GM21381 (cell line): ENCODE data around the gene SREBF1.

Experiments used
- ATAC-seq: cut with Tn5 transposase; IDR thresholded peaks from one replicate; pipeline ENCODE4 v1.9.1; 2021; ENCODE audit warnings: mild to moderate bottlenecking, moderate library complexity; ENCODE audit not compliant: unreplicated experiment

The SREBF1 gene

DNA sequence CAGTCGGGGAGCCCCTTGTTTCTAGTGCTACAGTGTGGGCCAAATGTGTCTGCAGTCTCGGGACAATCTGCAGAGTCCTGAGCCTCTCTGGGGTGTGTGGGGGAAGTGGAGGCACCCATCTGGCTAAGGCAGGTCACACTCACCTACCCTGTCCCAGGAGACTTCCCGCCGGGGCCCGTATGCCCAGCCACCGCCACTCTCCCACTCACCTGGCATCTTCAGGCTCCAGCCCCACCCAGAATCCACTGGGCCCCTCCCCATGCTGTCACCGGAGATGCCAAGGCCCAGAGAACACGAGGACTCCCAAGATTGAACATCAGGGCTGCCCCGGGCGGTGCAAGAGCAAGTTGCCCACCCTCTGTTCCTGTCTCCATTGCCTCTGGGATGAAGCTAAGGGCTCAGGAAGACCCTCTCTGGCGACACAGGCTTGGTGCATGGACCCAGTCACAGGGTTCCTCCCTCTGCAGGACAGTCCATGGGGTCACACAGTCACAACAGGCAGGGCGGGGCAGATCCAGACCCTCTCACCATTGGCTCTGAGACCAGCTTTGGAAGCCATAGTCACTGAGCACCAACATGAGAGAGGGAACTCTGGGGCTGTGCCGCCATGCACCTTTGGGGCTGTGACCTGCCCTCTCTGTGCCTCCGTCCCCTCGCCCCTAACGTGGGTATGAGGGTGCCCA lies 38.1 kb downstream of the SREBF1 start:
- no peak for ATAC-seq

DNA sequence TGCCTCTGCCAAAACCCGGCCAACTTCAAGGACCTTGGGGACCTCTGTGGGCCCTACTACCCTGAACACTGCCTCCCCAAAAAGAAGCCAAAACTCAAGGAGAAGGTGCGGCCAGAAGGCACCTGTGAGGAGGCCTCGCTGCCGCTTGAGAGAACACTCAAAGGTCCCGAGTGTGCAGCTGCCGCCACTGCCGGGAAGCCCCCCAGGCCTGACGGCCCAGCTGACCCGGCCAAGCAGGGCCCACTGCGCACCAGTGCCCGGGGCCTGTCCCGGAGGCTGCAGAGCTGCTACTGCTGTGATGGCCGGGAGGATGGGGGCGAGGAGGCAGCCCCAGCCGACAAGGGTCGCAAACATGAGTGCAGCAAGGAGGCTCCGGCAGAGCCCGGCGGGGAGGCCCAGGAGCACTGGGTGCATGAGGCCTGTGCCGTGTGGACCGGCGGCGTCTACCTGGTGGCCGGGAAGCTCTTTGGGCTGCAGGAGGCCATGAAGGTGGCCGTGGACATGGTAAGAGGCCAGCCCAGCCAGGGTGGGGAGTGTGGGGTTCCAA lies 38.7 kb downstream of the SREBF1 start:
- no peak for ATAC-seq

- ATAC-seq, result no peak
Observed at GRCh38 chr17:17797119-17797809, 39.5 kb downstream of the SREBF1 start.

- ATAC-seq, result no peak
Observed at GRCh38 chr17:17796787-17797061, 40.1 kb downstream of the SREBF1 start.

DNA sequence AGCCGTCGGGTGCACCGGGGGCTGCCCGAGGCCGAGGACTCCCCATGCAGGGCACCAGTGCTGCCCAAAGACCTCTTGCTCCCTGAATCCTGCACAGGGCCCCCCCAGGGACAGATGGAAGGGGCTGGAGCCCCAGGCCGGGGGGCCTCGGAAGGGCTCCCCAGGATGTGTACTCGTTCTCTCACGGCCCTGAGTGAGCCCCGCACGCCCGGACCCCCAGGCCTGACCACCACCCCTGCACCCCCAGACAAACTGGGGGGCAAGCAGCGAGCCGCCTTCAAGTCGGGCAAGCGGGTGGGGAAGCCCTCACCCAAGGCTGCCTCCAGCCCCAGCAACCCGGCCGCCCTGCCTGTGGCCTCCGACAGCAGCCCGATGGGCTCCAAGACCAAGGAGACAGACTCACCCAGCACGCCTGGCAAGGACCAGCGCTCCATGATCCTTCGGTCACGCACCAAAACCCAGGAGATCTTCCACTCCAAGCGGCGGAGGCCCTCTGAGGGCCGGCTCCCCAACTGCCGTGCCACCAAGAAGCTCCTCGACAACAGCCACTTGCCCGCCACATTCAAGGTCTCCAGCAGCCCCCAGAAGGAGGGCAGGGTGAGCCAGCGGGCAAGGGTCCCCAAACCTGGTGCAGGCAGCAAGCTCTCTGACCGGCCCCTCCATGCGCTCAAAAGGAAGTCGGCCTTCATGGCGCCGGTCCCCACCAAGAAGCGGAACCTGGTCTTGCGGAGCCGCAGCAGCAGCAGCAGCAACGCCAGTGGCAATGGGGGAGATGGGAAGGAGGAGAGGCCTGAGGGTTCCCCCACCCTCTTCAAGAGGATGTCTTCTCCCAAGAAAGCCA lies 40.6 kb downstream of the SREBF1 start:
- no peak for ATAC-seq

DNA sequence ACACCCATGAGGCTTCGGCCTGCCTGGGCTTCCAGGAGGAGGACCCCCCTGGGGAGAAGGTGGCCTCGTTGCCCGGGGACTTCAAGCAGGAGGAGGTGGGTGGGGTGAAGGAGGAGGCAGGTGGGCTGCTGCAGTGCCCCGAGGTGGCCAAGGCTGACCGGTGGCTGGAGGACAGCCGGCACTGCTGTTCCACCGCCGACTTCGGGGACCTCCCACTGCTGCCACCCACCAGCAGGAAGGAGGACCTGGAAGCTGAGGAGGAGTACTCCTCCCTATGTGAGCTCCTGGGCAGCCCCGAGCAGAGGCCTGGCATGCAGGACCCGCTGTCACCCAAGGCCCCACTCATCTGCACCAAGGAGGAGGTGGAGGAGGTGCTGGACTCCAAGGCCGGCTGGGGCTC lies 41.5 kb downstream of the SREBF1 start:
- no peak for ATAC-seq

DNA sequence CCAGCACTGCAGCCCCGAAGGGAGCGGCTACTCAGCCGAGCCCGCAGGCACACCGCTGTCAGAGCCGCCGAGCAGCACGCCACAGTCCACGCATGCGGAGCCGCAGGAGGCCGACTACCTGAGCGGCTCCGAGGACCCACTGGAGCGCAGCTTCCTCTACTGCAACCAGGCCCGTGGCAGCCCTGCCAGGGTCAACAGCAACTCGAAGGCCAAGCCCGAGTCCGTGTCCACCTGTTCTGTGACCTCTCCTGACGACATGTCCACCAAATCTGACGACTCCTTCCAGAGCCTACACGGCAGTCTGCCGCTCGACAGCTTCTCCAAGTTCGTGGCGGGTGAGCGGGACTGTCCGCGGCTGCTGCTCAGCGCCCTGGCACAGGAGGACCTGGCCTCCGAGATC lies 42.4 kb downstream of the SREBF1 start:
- ATAC-seq, result no peak

- ATAC-seq, result no peak
Observed at GRCh38 chr17:17793378-17794214, 43.2 kb downstream of the SREBF1 start.

DNA sequence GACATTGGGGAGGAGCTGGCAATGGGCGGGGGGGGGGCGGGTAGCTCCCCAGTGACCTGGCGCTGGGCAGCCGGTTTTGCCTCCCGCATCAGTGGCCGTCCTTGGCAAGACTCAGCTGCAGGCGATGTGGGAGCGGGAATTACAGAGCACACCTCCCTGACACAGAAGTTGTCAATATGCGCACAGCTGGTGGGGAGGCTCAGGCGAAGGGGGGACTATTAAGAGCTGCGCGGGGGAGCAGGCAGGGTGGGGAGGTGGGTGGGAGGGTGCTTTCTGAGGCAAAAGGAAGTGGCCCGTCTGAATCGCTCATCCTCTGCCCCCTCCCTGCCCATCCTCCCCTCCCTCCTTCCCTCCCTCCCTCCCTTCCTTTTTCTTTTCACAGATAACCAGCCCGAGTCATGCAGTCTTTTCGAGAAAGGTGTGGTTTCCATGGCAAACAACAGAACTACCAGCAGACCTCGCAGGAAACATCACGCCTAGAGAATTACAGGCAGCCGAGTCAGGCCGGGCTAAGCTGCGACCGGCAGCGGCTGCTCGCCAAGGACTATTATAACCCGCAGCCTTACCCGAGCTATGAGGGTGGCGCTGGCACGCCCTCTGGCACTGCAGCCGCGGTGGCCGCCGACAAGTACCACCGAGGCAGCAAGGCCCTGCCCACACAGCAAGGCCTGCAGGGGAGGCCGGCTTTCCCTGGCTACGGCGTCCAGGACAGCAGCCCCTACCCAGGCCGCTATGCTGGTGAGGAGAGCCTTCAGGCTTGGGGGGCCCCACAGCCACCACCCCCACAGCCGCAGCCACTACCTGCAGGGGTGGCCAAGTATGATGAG lies 44.0 kb downstream of the SREBF1 start:
- ATAC-seq, result no peak

DNA sequence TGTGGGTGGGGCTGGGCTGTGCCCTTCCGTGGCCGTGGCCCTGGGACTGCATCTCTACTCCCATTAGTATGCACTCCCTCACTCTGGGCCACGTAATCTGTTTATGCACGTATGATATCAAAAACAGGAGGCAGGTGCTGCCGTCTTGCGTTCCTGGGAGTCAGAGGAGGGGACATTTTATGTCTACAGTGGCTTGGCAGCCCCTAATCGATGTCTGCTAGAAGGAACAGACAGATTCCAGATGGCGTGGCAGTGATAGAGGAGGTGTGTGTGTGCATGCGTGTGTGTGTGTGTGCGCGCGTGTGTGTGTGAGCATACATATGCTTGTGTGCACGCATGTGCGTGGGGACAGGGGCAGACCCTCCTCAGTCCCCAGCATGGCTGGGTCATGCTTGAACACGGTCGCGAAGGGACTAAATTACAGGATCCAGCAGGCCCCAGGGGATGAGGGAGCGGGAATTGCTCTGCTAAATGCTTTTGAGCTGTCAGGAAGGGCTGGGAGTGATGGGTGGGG lies 44.7 kb downstream of the SREBF1 start:
- no peak for ATAC-seq

DNA sequence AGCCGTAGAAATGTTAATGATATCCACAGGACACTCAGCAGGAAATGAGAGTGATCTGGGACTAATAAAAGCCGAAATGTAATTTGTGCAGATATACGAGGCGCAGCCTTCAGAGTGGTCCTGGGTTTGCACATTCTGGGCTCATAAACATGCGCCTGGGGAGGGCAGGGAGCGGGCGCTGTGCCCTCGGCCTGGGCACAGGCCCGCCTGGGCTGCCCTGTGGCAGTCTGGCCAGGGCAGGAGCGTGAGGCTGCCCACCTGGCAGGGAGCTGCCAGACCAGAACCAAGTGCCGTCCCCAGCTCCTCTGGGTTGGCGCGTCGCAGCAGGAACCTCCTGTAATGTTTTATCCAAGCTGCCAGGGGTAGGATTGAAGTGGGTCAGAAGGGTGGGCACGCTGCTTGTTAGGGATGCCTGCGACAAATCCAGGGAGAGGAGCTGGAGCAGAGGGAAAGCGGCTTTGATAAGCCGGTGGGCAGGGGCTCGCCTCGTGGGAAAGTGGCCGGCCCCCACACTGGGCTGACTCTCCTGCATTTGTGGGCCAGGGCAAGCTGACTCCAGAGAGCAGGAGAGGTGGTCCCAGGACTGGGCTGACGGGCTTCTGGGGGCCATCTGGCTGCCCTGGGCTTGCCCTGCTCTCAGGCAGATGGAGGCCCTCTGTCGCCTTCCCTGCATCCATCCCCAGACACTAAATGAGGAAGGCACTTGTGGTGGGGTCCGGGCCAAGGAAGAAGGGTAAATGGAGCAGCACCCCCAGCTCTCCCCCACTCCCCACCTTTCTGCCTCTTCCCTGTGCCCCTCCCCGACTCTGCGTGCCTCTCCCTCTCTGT lies 45.9 kb downstream of the SREBF1 start:
- no peak for ATAC-seq

DNA sequence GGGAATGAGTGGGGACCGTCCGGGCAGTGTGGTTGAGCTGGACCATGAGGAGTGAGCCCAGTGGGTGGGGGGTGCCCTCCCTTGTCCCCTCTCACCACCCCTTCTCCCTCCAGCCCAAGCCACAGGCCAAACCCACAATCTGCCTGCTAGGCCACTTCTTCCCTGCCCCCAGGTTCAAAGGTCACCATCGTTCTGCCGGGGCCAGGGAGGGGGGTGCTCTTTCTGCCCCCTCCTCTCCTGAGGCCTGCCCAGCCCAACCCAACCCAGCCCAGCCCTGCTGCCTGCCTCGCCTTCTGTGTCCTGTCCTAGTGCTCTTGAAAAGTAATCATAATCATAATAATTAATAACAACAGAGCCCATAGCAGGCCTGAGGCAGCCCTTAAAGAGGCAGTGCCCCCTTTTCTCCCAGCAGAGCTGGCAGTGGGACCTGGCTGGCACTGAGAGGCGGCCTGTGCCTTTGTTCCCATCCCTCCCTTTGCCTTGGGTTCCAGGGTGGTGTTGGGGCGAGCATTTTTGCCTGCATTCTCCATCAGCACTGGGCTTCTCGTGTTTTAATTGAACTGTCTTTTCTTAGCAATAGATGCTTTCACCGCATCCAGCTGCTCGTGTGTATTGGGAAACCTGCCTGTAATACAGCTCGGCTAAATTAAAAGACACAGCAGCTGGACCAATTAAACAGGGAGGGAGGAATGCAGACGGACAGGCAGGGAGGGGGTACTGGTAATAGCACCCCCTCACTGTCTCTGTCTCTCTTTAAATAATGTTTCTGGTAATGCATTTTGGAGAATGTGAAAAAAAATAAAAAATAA lies 46.8 kb downstream of the SREBF1 start:
- no peak for ATAC-seq

- no peak for ATAC-seq
Observed at GRCh38 chr17:17789410-17789809, 47.4 kb downstream of the SREBF1 start.

DNA sequence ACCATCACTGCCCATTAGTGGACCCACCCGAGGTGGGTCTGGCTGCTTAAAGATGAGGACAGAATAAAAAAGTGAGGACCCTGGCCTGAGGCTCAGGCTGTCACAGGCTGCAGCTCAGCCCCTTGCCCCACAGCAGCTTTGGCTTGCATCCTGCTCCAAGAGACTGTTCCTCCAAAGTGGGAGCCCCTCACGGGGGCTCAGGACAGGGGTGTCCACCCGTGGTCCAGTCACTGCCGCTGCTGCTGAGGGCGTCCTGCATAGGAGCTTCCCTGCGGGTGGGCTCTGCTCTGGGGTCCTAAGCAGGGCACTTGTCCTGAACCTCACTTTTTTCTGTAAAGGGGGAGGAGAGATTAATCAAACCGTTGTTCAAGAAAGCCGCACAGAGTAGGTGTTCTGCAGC lies 47.8 kb downstream of the SREBF1 start:
- ATAC-seq, result no peak

DNA sequence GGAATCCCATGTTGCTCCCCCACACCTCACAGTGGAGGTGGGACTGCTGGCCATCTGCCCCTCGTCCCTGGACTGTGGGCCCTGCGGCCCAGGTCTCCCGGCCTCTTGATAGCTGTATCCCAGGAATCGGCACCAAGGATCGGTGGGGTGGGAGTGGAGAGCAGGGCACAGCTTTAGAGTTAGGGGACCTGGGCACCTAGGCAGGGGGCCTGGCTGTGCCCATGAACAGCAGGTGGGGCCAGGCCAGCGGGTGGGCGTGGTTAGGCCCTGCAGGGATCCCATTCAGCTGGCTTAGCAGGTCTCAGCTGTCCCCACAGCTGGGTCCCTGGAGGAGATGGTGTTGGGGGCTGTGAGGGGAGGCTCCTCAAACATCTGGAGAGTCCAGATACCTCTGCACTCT lies 49.2 kb downstream of the SREBF1 start:
- ATAC-seq, result no peak

DNA sequence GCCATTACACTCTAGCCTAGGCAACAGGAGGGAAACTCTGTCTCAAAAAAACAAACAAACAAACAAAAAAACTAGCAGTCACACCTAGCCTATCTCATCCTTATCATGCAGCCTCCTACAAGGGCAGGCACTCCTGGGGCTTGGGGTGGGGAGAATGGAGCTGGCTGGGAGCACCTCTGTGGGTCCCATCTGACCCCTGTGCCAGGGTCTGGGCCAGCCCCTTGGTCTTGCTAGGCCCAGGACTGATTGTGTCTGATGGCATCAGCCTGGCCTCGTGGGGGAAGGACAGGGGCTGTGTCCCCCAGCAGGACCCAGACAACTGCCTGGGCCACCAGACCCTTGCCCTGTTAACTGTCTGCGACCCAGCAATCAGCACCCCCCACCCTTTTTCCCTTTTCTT lies 49.8 kb downstream of the SREBF1 start:
- no peak for ATAC-seq

- no peak for ATAC-seq
Observed at GRCh38 chr17:17785407-17785806, 51.4 kb downstream of the SREBF1 start.

DNA sequence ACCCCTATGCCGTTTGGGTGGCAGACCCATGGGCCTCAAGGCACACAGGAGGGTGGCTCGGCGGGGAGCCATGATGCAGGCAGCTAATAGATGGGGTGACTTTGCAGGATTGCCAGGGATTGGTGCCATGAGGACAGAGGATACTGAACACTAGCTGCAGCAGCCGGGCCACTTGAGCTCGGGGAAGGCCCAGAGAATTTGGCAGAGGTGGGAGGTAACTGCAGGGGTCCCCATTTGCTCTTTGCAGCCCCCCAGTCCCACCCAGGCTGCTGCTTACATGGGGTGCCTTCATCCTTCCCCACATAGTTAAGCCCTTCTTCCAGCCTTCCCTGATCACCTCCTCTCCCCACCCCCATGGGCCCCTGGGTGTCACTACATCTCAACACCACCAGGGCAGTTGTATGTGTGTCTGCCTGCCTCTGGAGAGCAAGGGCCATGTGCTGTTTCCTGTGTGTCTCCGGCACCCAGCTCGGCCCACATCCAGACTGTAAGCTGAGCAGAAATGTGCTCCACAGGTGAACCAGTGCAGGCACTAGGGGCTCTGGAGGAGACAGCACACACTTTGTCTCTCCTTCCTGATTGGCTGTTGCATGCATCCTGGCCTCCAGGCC lies 52.0 kb downstream of the SREBF1 start:
- ATAC-seq, result no peak
